Neural cell (in vitro differentiated cells): ENCODE results near the gene U2SURP.

Source experiments
- EP300 ChIP-seq: fragments of 450-650 bp; conservative IDR thresholded peaks from 2 replicates; pipeline ENCODE4 v1.6.1; 2014; ENCODE audit warnings: antibody characterized with exemption, mild to moderate bottlenecking, moderate library complexity; ENCODE audit not compliant: poor library complexity, severe bottlenecking
- EZH2 ChIP-seq: fragments of 200-600, 300-800 bp; shearing (Covaris generic), sonication (generic); IDR thresholded peaks from 2 replicates; pipeline ENCODE4 v1.6.1; 2014; ENCODE audit warnings: antibody characterized with exemption, low read length, borderline replicate concordance, mild to moderate bottlenecking; ENCODE audit not compliant: insufficient read depth, poor library complexity, severe bottlenecking
- MXI1 ChIP-seq: fragments of 450-650 bp; conservative IDR thresholded peaks from 2 replicates; pipeline ENCODE4 v1.6.1; 2014; ENCODE audit warnings: antibody characterized with exemption, mild to moderate bottlenecking; ENCODE audit not compliant: poor library complexity, severe bottlenecking
- POLR2AphosphoS5 ChIP-seq: IDR thresholded peaks from 2 replicates; pipeline ENCODE4 v1.6.1; 2012
- RAD21 ChIP-seq: fragments of 450-650 bp; conservative IDR thresholded peaks from 2 replicates; pipeline ENCODE4 v1.6.1; 2014; ENCODE audit warnings: antibody characterized with exemption, mild to moderate bottlenecking, moderate library complexity
- TAF1 ChIP-seq: IDR thresholded peaks from 2 replicates; pipeline ENCODE4 v1.6.1; 2012; ENCODE audit warnings: low read depth
- TF ChIP-seq, protein P1 (sequence below): fragments of 450-650 bp; IDR thresholded peaks from 2 replicates; pipeline ENCODE4 v1.5.1; 2014; ENCODE audit warnings: antibody characterized with exemption, mild to moderate bottlenecking, moderate library complexity; ENCODE audit not compliant: poor library complexity, severe bottlenecking
- TF ChIP-seq, protein P2 (sequence below): IDR thresholded peaks from 2 replicates; pipeline ENCODE4 v1.6.1; 2012; ENCODE audit warnings: borderline replicate concordance

DNA sequence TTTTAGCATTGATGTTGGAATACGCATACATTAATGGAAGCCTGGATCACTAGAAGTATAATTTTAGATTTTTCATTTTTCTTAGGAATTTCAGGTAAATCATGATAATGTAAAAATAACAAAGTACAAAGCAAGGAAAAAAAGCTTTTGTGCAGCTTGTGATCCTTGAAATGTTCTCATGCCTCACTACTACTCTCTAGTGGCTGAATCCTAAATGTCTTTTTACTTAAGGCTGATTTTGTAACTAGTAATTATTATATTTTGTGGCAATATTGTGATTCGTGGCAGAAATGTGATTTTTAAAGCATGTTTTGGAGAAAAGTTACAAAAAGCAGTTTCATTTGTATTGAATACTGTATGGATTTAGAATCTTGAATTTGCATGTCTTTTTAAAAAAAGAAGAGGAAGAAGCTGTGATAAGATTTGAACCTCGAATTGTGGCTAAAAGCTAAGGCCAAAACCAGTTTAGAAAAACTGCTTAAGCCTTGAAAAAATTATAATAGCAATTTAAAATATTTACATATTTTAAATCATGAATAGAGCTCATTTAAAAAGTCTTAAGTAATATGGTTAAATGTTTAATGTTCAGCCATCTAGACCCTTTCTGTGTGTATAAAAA, 39.0 kb downstream of the U2SURP start:
- TF ChIP-seq, protein P1, sequence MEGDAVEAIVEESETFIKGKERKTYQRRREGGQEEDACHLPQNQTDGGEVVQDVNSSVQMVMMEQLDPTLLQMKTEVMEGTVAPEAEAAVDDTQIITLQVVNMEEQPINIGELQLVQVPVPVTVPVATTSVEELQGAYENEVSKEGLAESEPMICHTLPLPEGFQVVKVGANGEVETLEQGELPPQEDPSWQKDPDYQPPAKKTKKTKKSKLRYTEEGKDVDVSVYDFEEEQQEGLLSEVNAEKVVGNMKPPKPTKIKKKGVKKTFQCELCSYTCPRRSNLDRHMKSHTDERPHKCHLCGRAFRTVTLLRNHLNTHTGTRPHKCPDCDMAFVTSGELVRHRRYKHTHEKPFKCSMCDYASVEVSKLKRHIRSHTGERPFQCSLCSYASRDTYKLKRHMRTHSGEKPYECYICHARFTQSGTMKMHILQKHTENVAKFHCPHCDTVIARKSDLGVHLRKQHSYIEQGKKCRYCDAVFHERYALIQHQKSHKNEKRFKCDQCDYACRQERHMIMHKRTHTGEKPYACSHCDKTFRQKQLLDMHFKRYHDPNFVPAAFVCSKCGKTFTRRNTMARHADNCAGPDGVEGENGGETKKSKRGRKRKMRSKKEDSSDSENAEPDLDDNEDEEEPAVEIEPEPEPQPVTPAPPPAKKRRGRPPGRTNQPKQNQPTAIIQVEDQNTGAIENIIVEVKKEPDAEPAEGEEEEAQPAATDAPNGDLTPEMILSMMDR: peak; percentile 64
- TF ChIP-seq TAF1 (no peak), MXI1 (no peak), RAD21 (peak; percentile 51), EP300 (no peak), EZH2 (no peak), POLR2AphosphoS5 (no peak)
- TF ChIP-seq, protein P2, sequence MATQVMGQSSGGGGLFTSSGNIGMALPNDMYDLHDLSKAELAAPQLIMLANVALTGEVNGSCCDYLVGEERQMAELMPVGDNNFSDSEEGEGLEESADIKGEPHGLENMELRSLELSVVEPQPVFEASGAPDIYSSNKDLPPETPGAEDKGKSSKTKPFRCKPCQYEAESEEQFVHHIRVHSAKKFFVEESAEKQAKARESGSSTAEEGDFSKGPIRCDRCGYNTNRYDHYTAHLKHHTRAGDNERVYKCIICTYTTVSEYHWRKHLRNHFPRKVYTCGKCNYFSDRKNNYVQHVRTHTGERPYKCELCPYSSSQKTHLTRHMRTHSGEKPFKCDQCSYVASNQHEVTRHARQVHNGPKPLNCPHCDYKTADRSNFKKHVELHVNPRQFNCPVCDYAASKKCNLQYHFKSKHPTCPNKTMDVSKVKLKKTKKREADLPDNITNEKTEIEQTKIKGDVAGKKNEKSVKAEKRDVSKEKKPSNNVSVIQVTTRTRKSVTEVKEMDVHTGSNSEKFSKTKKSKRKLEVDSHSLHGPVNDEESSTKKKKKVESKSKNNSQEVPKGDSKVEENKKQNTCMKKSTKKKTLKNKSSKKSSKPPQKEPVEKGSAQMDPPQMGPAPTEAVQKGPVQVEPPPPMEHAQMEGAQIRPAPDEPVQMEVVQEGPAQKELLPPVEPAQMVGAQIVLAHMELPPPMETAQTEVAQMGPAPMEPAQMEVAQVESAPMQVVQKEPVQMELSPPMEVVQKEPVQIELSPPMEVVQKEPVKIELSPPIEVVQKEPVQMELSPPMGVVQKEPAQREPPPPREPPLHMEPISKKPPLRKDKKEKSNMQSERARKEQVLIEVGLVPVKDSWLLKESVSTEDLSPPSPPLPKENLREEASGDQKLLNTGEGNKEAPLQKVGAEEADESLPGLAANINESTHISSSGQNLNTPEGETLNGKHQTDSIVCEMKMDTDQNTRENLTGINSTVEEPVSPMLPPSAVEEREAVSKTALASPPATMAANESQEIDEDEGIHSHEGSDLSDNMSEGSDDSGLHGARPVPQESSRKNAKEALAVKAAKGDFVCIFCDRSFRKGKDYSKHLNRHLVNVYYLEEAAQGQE: no peak
